ENCODE measurements around the gene GFOD1.
"Not testable (repeated sequence)": the region's sequence is repeated elsewhere in the genome, so short reads cannot be mapped to it uniquely, and the experiment has no call there.

The GFOD1 gene

DNA sequence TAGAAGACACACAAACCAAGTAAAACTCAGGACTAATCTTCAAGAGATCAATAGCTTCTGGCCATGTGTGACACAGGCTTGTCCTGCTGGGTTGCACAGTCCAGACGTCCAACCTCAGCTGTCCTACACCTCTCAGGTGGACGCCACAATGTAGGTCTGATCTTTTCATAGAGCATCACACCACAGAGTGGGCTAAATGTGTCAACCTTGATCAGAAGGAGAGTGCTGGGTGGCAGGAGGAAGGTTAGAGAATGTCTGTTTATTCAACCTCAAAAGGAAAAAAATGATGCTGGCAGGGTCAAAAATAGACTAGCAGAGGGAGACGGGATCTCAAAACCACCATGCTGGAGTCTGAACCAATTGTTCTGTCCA lies 41.7 kb downstream of the GFOD1 start:
- no peaks in the 10 kb centered on the region for H3K36me3 ChIP-seq (replicated peaks)
- no peak for DNase-seq
- no peaks in the 10 kb centered on the region for H3K27me3 ChIP-seq (replicated peaks)
- H3K4me3 ChIP-seq (ENCODE audit: low read depth, low read length) = no peak overlapping the region
- H3K27ac ChIP-seq = no peak overlapping the region
- in situ Hi-C loops (cut with HindIII; ENCODE audit: low pct_ligation_motif_present, low sequenced_read_pairs) = no loop called here
- TF ChIP-seq, protein P1, sequence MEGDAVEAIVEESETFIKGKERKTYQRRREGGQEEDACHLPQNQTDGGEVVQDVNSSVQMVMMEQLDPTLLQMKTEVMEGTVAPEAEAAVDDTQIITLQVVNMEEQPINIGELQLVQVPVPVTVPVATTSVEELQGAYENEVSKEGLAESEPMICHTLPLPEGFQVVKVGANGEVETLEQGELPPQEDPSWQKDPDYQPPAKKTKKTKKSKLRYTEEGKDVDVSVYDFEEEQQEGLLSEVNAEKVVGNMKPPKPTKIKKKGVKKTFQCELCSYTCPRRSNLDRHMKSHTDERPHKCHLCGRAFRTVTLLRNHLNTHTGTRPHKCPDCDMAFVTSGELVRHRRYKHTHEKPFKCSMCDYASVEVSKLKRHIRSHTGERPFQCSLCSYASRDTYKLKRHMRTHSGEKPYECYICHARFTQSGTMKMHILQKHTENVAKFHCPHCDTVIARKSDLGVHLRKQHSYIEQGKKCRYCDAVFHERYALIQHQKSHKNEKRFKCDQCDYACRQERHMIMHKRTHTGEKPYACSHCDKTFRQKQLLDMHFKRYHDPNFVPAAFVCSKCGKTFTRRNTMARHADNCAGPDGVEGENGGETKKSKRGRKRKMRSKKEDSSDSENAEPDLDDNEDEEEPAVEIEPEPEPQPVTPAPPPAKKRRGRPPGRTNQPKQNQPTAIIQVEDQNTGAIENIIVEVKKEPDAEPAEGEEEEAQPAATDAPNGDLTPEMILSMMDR (IDR thresholded peaks at IDR 0.05; ENCODE audit: low read depth, low read length, missing control alignments) = no peak

DNA sequence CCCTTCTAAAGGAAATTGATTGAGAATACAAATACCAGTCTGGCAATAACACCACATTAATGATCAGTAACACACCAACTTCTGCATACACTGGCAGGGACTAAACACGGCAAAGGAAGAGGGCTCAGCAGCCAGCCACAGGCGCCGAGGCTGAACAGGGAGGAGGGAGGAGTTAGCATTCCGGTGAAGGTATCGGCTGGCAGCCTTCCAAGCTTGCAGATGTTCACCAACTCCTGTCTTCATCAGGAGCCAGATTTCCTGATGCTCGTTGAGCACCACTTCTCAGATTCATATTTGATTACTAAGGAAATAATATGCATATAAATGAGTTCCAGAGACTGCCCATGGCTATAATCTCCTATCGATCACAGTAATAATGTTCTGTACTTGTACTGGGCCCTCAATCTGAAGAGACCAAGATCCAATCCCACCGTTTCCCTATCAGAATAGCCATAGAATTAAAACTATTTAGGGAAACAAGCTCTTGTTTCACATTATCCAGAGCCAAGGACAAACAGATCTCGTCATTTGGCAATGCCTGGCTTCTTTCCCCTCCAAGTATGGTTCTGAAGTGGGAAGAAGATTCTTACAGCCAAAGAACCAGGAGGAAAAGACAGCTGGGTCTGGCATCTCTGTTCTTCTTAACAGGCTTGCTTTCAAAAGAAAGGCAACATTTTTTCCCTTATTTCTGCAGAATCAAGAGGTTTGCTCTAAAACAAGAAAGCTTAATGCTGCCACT lies 42.2 kb downstream of the GFOD1 start:
- H3K27me3 ChIP-seq (replicated peaks) = no peaks in the 10 kb centered on the region
- H3K4me3 ChIP-seq (ENCODE audit: low read depth, low read length) = no peak overlapping the region
- H3K27ac ChIP-seq = no peak overlapping the region
- TF ChIP-seq, protein P1 (IDR thresholded peaks at IDR 0.05; ENCODE audit: low read depth, low read length, missing control alignments) = no peak
- in situ Hi-C loops (cut with HindIII; ENCODE audit: low pct_ligation_motif_present, low sequenced_read_pairs) = no loop called here
- DNase-seq = peak; percentile 27
- H3K36me3 ChIP-seq (replicated peaks) = no peaks in the 10 kb centered on the region

DNA sequence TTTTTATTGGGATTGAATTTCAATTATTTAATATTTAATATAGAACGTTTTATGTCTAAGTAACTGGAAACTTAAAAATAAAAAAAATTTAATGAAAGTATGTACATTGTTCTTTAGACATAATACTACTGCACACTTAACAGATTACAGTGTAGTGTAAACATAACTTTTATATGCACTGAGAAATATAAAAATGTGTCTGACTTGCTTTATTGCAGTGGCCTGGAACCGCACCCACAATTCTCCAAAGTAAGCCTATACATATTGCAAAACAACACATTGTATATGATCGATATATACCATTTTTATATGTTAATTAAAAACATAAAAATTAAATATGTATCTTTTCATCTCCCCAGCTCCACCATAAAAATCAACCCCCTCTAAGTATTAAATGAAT lies 42.8 kb downstream of the GFOD1 start:
- Histone ChIP-seq H3K27me3 (replicated peaks) (no peaks in the 10 kb centered on the region), H3K36me3 (replicated peaks) (no peaks in the 10 kb centered on the region), H3K4me3 (ENCODE audit: low read depth, low read length) (no peak overlapping the region), H3K27ac (no peak overlapping the region)
- TF ChIP-seq, protein P1 (IDR thresholded peaks at IDR 0.05; ENCODE audit: low read depth, low read length, missing control alignments) = no peak
- in situ Hi-C loops (cut with HindIII; ENCODE audit: low pct_ligation_motif_present, low sequenced_read_pairs) = no loop called here
- DNase-seq = no peak

DNA sequence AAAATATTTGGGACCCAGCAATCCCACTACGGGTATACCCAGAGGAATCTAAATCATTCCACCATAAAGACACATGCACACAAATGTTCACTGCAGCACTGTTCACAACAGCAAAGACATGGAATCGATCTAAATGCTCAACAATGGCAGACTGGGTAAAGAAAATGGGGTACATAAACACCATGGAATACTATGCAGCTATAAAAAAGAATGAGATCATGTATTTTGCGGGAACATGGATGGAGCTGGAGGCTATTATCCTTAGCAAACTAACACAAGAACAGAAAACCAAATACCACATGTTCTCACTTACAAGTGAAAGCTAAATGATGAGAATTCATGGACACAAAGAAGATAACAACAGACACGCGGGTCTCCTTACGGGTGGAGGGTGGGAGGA lies 43.4 kb downstream of the GFOD1 start:
- DNase-seq; in situ Hi-C loops (cut with HindIII; ENCODE audit: low pct_ligation_motif_present, low sequenced_read_pairs); H3K36me3 ChIP-seq (replicated peaks); H3K4me3 ChIP-seq (ENCODE audit: low read depth, low read length); H3K27ac ChIP-seq; H3K27me3 ChIP-seq (replicated peaks): not testable (repeated sequence)

DNA sequence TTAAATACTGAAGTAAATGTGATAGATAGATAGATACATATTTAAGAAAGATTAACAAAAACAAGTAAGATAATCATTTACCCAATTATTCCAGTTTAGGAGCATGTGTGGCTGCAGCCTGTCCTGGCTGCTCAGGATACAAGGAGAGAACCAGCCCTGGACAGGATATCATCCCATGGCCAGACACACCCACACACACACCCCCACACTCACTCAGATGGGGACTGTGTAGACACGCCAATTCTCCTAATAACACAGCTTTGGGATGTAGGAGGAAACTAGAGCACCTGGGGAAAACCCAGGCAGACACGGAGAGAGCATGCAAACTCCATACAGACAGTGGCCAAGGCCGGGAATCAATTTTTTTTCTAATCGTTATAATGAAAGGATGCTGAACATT lies 45.6 kb downstream of the GFOD1 start:
- Histone ChIP-seq H3K27ac (no peak overlapping the region), H3K27me3 (replicated peaks) (no peaks in the 10 kb centered on the region), H3K4me3 (ENCODE audit: low read depth, low read length) (no peak overlapping the region), H3K36me3 (replicated peaks) (no peaks in the 10 kb centered on the region)
- no peak for DNase-seq
- in situ Hi-C loops (cut with HindIII; ENCODE audit: low pct_ligation_motif_present, low sequenced_read_pairs) = no loop called here
- TF ChIP-seq, protein P1 (IDR thresholded peaks at IDR 0.05; ENCODE audit: low read depth, low read length, missing control alignments) = no peak

DNA sequence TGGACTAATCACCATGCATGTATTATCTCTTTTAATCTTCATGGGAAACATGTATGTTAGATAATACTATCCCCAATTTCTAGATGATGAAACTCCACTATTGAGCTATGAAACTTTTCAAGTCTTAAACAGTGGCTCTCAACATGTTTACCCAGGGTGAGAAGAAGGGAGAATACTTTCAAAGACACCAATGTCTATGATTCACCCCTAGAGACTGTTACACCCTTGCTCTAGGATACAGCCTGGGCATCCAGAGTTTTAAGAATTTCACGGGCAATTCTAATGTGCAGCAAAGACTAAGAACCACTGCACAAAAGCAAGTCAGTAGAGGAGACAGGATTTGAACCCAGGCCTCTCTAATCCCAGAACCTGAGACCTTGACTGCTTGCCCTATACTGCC lies 47.8 kb downstream of the GFOD1 start:
- Histone ChIP-seq H3K27me3 (replicated peaks) (no peaks in the 10 kb centered on the region), H3K27ac (no peak overlapping the region), H3K4me3 (ENCODE audit: low read depth, low read length) (no peak overlapping the region), H3K36me3 (replicated peaks) (no peaks in the 10 kb centered on the region)
- TF ChIP-seq, protein P1 (IDR thresholded peaks at IDR 0.05; ENCODE audit: low read depth, low read length, missing control alignments) = no peak
- DNase-seq = no peak
- in situ Hi-C loops (cut with HindIII; ENCODE audit: low pct_ligation_motif_present, low sequenced_read_pairs) = no loop called here

Measured in brain microvascular endothelial cell (primary cell).